Motor neuron (in vitro differentiated cells): Measurements from ENCODE around the gene HTRA2. TPM values are rescaled to one million over a fixed set of nuclear protein-coding genes. Genes with fewer than 3 reads are reported as not detected.

Experiments
- ATAC-seq, 8 experiments: fragments of 200-7000 bp; cut with Tn5 transposase; replicated peaks in 6 of 8; 2 replicates each; pipeline ENCODE4 v1.8.0; 2021; ENCODE audit warnings: mild to moderate bottlenecking in 8 of 8, moderate library complexity in 8 of 8
- H3K27ac ChIP-seq, 2 donors: fragments of 250-450 bp; sonication (Bioruptor Pico); 2 replicates each; pipeline ENCODE4 v1.9.0; 2021; ENCODE audit warnings: antibody characterized with exemption in 2 of 2, mild to moderate bottlenecking in 2 of 2, moderate library complexity in 1 of 2
- H3K4me1 ChIP-seq, 2 donors: fragments of 250-450 bp; sonication (Bioruptor Pico); replicated peaks in 1 of 2; 2 replicates each; pipeline ENCODE4 v1.6.1; 2021; ENCODE audit warnings: antibody characterized with exemption in 2 of 2, mild to moderate bottlenecking in 2 of 2, moderate library complexity in 1 of 2
- H3K4me3 ChIP-seq, 5 donors: fragments of 250-450 bp; sonication (Bioruptor Pico); 2 replicates each; pipeline ENCODE4 v1.9.0; 2021; ENCODE audit warnings: antibody characterized with exemption in 5 of 5, mild to moderate bottlenecking in 5 of 5, moderate library complexity in 4 of 5
- WGBS, 10 experiments: fragments of 450-650 bp; shearing (Covaris generic); methylation state at CpG; one replicate each; pipeline ENCODE4 v1.0.0; 2022; 5-methylcytosine and 5-hydroxymethylcytosine counted together
- in situ Hi-C, 9 experiments: fragments of 400-800 bp; cut with MboI; loops; one replicate each; pipeline ENCODE4 v1.15.0; 2021; ENCODE audit warnings: low sequenced_read_pairs in 9 of 9, low pct_unique_long_range_greater_than_20kb in 2 of 9; ENCODE audit not compliant: unreplicated experiment in 9 of 9
- total RNA-seq, 8 experiments: library from RNA; unstranded; fragments of 300-600 nt; gene quantifications; 2 replicates each; pipeline versions ENCODE4 v1.2.3 to v1.2.4, GENCODE V29; 2022

The HTRA2 gene
- total RNA-seq, 8 experiments from 2014 or later: 30.9 to 49.4 (median 39.3) TPM

GRCh38 chr2:74528600-74529356, 955 bp upstream of the HTRA2 start:
- peaks cover 13 to 17% of the 10 kb centered on the region in 2 donors for H3K4me1 ChIP-seq
- H3K27ac ChIP-seq: peak overlapping the region; percentile 67 to 86
- ATAC-seq: no peak
- in situ Hi-C loops: no loop called here
- 0 to 67% (median 33%) methylated on average over 1 to 9 of the region's 29 CpGs; no CpG with 5 or more reads in 3 of the 10 experiments for WGBS, 10 experiments
- H3K4me3 ChIP-seq: peak overlapping the region; percentile 69 to 96 (median 91)

GRCh38 chr2:74530239-74531187, 780 bp downstream of the HTRA2 start:
- in situ Hi-C loops: no loop called here
- ATAC-seq: peak; percentile 3 to 30 (median 14)
- WGBS, 10 experiments: 0 to 40% (median 5%) methylated on average over 1 to 7 of the region's 54 CpGs; no CpG with 5 or more reads in 1 of the 10 experiments
- Histone ChIP-seq H3K4me1 (peaks cover 13 to 17% of the 10 kb centered on the region in 2 donors), H3K4me3 (peak overlapping the region; percentile 69 to 96 (median 91)), H3K27ac (peak overlapping the region; percentile 37 to 40)

GRCh38 chr2:74531666-74532065, 1.9 kb downstream of the HTRA2 start:
- Histone ChIP-seq H3K4me1 (peaks cover 13 to 17% of the 10 kb centered on the region in 2 donors), H3K27ac (no peak overlapping the region), H3K4me3 (no peak overlapping the region)
- in situ Hi-C loops: no loop called here
- 78 to 100% (median 95%) methylated on average over 1 to 5 of the region's 7 CpGs; no CpG with 5 or more reads in 3 of the 10 experiments for WGBS, 10 experiments
- ATAC-seq: no peak

- in situ Hi-C loops: no loop called here
These were observed 2.5 kb downstream of the HTRA2 start for GRCh38 chr2:74532222-74532621.

GRCh38 chr2:74533464-74533863, 3.7 kb downstream of the HTRA2 start:
- in situ Hi-C loops: no loop called here
- Histone ChIP-seq H3K4me1 (peaks cover 10 to 14% of the 10 kb centered on the region in 2 donors), H3K4me3 (no peak overlapping the region), H3K27ac (no peak overlapping the region)
- WGBS, 10 experiments: 73 to 100% (median 100%) methylated on average over 1 to 4 of the region's 4 CpGs; no CpG with 5 or more reads in 1 of the 10 experiments
- ATAC-seq: no peak

More at GRCh38 chr2:74532222-74532621, 2.5 kb downstream of the HTRA2 start:
- peaks cover 13 to 17% of the 10 kb centered on the region in 2 donors for H3K4me1 ChIP-seq
- no peak overlapping the region for H3K27ac ChIP-seq
- ATAC-seq: no peak
- peak overlapping the region in 1 of 5 donors; percentile 10 for H3K4me3 ChIP-seq

GRCh38 chr2:74534411-74534810, 4.7 kb downstream of the HTRA2 start:
- Histone ChIP-seq H3K4me3 (no peak overlapping the region), H3K27ac (no peak overlapping the region), H3K4me1 (peaks cover 7 to 11% of the 10 kb centered on the region in 2 donors)
- no peak for ATAC-seq
- WGBS, 10 experiments: 96 to 100% (median 100%) methylated on average over 2 to 5 of the region's 12 CpGs; no CpG with 5 or more reads in 6 of the 10 experiments
- in situ Hi-C loops: no loop called here

- ATAC-seq: no peak
- in situ Hi-C loops: no loop called here
These were observed 5.8 kb downstream of the HTRA2 start for GRCh38 chr2:74535440-74535965.

GRCh38 chr2:74536166-74536950, 6.6 kb downstream of the HTRA2 start:
- ATAC-seq: no peak
- 86 to 100% (median 95%) methylated on average over 2 to 12 of the region's 23 CpGs; no CpG with 5 or more reads in 6 of the 10 experiments for WGBS, 10 experiments
- no peak overlapping the region for H3K4me3 ChIP-seq
- peaks cover under 1 to 5% of the 10 kb centered on the region in 2 donors for H3K4me1 ChIP-seq
- in situ Hi-C loops: no loop called here
- no peak overlapping the region for H3K27ac ChIP-seq

More at GRCh38 chr2:74535440-74535965, 5.8 kb downstream of the HTRA2 start:
- no CpG with 5 or more reads among the region's 10 CpGs for WGBS, 10 experiments
- Histone ChIP-seq H3K27ac (no peak overlapping the region), H3K4me1 (peaks cover 7 to 11% of the 10 kb centered on the region in 2 donors), H3K4me3 (no peak overlapping the region)

GRCh38 chr2:74537140-74537539, 7.4 kb downstream of the HTRA2 start:
- H3K4me1 ChIP-seq: no peaks in the 10 kb centered on the region
- peak in 2 of 8 experiments; percentile 52 to 69 for ATAC-seq
- no peak overlapping the region for H3K27ac ChIP-seq
- in situ Hi-C loops: no loop called here
- no peak overlapping the region for H3K4me3 ChIP-seq
- 28 to 83% (median 68%) methylated on average over 1 to 3 of the region's 4 CpGs; no CpG with 5 or more reads in 2 of the 10 experiments for WGBS, 10 experiments

- H3K4me3 ChIP-seq: no peak overlapping the region
- no peaks in the 10 kb centered on the region for H3K4me1 ChIP-seq
- in situ Hi-C loops: no loop called here
- no peak overlapping the region for H3K27ac ChIP-seq
- WGBS, 10 experiments: 65 to 100% (median 89%) methylated on average over 1 to 6 of the region's 7 CpGs; no CpG with 5 or more reads in 4 of the 10 experiments
- no peak for ATAC-seq
These were observed 9.2 kb downstream of the HTRA2 start for GRCh38 chr2:74538881-74539339.

GRCh38 chr2:74540291-74540690, 10.6 kb downstream of the HTRA2 start:
- in situ Hi-C loops: no loop called here
- H3K27ac ChIP-seq: no peak overlapping the region
- H3K4me1 ChIP-seq: no peaks in the 10 kb centered on the region
- ATAC-seq: peak in 2 of 8 experiments; percentile 87 to 93
- 0 to 100% (median 85%) methylated on average over 1 to 4 of the region's 5 CpGs; no CpG with 5 or more reads in 4 of the 10 experiments for WGBS, 10 experiments
- no peak overlapping the region for H3K4me3 ChIP-seq

- peaks cover 0 to 1% of the 10 kb centered on the region in 2 donors for H3K4me1 ChIP-seq
These were observed 13.2 kb downstream of the HTRA2 start for GRCh38 chr2:74542978-74543377.

More at GRCh38 chr2:74542978-74543377, 13.2 kb downstream of the HTRA2 start:
- Histone ChIP-seq H3K4me3 (no peak overlapping the region), H3K27ac (no peak overlapping the region)
- ATAC-seq: no peak
- in situ Hi-C loops: no loop called here
- 20 to 100% (median 80%) methylated on average over 1 of the region's 1 CpG; no CpG with 5 or more reads in 4 of the 10 experiments for WGBS, 10 experiments
